GM06990 (cell line): ENCODE data around the gene RAP1GAP2.

Source experiments
- DNase-seq: peaks from one replicate; pipeline ENCODE4 v3.0.0-alpha.2; 2011; ENCODE audit not compliant: insufficient read length; ENCODE audit errors: extremely low read depth
- H3K27me3 ChIP-seq: replicated peaks from 2 replicates; pipeline ENCODE4 v1.6.0; 2011; ENCODE audit warnings: low read length; ENCODE audit not compliant: control insufficient read depth, insufficient read depth
- H3K36me3 ChIP-seq: 2 replicates; pipeline ENCODE4 v1.5.1; 2011; ENCODE audit warnings: low read length; ENCODE audit not compliant: control insufficient read depth, insufficient read depth
- H3K4me3 ChIP-seq: replicated peaks from 2 replicates; pipeline ENCODE4 v1.5.1; 2011; ENCODE audit warnings: low read depth, mild to moderate bottlenecking, control low read depth, low read length
- TF ChIP-seq, protein P1 (sequence below): IDR thresholded peaks from 2 replicates; pipeline ENCODE4 v1.5.1; 2011; ENCODE audit warnings: low read length, control low read depth, mild to moderate bottlenecking, inconsistent platforms; ENCODE audit not compliant: insufficient read depth, poor library complexity, severe bottlenecking

RAP1GAP2 gene

DNA sequence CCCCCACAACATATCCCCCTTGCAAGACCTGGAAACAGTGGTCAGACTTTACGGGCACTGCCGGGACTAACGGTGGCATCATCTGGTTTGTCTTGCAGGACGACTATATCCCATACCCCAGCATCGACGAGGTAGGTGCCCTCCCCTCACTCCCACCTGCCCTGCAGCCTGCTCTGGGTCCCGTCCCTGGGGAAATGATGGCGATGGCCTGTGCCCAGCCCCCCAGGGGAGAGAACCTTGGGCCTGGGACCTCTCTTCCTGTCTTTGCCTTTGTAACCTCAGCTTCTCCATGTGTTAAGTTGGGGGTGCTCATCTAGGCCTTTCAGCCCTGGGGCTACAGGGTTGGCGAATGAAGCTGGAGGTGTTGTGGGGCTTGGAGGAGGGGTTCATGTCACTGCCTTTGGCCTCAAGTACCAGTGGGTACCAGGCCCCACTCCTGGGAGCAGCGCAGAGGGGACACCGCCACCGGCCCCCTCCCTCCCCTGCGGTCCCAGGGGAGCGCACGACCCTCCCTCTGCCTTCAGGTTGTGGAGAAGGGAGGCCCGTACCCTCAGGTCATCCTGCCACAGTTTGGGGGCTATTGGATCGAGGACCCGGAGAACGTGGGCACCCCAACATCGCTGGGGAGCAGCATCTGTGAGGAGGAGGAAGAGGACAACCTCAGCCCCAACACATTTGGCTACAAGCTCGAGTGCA lies 167.2 kb downstream of the RAP1GAP2 start:
- TF ChIP-seq, protein P1, sequence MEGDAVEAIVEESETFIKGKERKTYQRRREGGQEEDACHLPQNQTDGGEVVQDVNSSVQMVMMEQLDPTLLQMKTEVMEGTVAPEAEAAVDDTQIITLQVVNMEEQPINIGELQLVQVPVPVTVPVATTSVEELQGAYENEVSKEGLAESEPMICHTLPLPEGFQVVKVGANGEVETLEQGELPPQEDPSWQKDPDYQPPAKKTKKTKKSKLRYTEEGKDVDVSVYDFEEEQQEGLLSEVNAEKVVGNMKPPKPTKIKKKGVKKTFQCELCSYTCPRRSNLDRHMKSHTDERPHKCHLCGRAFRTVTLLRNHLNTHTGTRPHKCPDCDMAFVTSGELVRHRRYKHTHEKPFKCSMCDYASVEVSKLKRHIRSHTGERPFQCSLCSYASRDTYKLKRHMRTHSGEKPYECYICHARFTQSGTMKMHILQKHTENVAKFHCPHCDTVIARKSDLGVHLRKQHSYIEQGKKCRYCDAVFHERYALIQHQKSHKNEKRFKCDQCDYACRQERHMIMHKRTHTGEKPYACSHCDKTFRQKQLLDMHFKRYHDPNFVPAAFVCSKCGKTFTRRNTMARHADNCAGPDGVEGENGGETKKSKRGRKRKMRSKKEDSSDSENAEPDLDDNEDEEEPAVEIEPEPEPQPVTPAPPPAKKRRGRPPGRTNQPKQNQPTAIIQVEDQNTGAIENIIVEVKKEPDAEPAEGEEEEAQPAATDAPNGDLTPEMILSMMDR: no peak
- H3K36me3 ChIP-seq: no peaks in the 10 kb centered on the region
- DNase-seq: no peak
- H3K27me3 ChIP-seq: no peaks in the 10 kb centered on the region; the same call in 1 of the 2 replicates
- no peak overlapping the region for H3K4me3 ChIP-seq

DNA sequence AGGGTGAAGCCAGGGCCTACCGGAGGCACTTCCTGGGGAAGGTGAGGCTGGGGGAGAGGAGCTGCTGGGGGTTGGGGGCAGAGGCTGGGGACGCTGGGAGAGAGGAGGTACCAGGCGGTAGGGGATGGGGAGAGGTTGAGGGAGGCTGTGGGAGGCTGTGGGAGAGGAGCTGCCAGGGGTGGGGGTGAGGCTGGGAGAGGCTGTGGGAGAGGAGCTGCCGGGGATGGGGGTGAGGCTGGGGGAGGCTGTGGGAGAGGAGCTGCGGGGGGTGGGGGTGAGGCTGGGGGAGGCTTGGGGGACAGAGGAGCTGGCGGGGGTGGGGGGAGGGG lies 167.8 kb downstream of the RAP1GAP2 start:
- Histone ChIP-seq H3K36me3 (no peaks in the 10 kb centered on the region), H3K27me3 (no peaks in the 10 kb centered on the region), H3K4me3 (no peak overlapping the region)
- DNase-seq: no peak
- TF ChIP-seq, protein P1: no peak

DNA sequence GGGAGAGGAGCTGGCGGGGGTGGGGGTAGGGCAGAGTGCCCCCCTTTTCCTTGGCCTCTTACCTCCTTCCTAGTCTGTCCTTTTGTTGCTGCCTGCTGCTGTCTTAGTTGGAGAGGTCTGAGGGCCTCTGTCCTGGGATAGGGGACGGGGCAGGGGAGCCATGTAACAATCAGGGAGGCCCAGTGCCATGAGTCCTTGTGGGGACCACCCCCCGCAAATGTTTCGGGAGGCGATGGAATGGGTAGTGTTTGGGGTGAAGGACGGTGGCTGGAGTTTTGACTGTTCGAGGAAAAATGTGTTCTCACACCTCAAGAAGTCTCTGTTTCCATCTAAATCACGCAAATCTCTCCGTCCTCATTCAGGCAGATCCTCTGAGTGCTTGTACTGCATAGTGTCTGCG lies 168.1 kb downstream of the RAP1GAP2 start:
- DNase-seq: no peak
- H3K4me3 ChIP-seq: no peak overlapping the region
- H3K27me3 ChIP-seq: no peaks in the 10 kb centered on the region
- TF ChIP-seq, protein P1: no peak
- H3K36me3 ChIP-seq: no peaks in the 10 kb centered on the region

DNA sequence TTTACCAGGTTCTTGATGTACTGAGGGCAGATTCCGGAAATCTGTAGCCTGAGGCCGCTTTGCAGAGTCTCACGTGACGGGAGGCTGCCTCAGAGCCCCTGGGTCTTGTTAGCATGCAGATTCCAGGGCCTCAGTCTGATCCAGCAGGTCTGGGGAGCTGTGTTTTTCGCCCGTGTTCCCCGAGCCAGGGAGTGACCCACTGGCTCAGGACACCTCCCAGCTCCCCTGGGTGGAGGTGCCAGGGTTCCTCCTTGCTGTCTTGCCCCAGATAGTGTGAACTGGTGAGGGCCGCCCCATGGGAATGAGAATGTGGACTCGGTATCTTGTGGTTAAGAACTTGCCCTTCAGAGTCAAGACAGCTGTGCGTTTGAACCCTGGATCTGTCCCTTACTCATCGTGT lies 168.6 kb downstream of the RAP1GAP2 start:
- H3K4me3 ChIP-seq: no peak overlapping the region
- H3K27me3 ChIP-seq: no peaks in the 10 kb centered on the region
- no peaks in the 10 kb centered on the region for H3K36me3 ChIP-seq
- no peak for DNase-seq
- TF ChIP-seq, protein P1: no peak

DNA sequence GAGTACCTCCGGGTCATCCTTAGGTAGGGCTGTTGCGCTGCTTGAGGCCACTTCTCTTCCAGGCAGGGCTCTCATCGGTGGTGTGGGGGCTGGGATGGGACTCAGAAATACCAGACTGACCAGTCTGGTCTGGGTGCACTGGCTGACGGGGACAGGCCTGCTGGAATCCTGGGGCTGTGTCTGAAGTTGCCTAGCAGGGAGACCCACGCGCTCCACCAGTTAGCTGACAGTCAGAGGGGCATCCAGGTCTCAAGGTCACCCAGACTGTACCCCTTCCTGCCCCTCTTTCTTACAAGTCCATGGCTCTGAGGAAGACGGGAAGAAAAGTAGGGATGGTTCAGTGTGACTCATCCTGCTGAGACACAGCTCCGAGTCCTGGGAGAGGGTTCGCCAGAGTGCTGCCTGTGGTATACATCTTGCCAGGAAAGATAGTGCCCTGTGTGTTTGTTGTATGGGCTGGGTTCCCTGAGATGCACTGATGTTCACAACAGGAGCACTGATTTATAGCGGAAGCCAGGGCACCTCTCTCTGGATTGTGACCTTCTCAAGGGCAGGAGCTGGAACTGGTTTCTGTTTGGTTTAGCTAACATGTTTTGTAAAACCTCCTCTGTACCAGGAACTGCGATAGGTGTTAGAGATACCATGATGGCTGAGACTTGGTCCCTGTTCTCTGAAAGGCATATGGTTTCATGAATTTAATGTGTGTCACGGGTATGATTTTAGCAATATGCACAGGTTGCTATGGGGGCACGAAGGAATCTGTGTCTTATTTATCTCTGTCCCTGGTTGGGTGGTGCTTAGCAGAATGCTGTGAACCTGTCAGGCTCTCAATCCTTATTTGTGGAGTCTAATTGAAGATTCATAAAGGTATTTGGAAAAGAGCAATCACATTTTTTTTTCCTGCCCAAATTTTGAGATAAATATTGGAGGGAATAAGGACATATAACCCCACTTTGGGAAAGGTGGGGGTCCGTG lies 169.7 kb downstream of the RAP1GAP2 start:
- no peak overlapping the region for H3K4me3 ChIP-seq
- no peak for DNase-seq
- no peaks in the 10 kb centered on the region for H3K36me3 ChIP-seq

More for the DNA sequence above, 169.7 kb downstream of the RAP1GAP2 start:
- TF ChIP-seq, protein P1: no peak
- no peaks in the 10 kb centered on the region for H3K27me3 ChIP-seq
